HG02623 (cell line): ENCODE data around the gene STXBP1.

Source experiments
- ATAC-seq: cut with Tn5 transposase; IDR thresholded peaks from one replicate; pipeline ENCODE4 v1.9.1; 2021; ENCODE audit warnings: moderate library complexity; ENCODE audit not compliant: unreplicated experiment

Gene STXBP1

DNA sequence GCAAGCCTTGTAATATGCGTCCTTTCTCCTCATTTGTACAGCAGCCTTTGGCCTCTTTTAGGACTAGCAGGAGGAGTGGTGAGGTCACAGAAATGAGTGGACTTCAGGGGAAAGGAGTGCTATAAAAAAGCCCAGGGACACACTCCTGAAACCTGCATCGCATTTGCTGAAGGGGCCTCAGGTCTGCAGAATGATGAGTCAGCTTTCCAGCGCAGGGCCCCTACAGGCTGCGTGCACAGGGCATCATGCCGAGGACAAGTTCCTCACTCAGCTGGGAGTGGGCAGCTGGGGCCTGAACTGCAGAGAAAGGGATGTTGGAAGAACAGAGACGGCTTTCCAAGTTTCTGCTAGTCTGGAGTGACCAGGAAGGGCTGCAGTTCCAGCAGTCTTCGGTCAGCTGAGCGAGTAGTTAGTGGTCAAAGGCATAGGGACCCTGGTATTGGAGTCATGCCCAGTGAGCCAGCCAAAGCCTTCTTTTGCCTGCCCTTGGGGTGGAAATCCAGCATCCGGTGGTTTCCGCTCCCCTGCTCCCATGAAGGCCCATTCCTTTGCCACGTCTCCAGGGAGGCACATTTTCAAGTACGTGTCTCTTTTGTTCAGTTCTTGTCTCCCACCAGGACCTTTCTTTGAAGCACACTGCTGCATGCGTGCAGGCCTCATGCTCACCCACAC, 77.4 kb downstream of the STXBP1 start:
- ATAC-seq: no peak

- no peak for ATAC-seq
Observed at GRCh38 chr9:127690735-127691134, 78.7 kb downstream of the STXBP1 start.

DNA sequence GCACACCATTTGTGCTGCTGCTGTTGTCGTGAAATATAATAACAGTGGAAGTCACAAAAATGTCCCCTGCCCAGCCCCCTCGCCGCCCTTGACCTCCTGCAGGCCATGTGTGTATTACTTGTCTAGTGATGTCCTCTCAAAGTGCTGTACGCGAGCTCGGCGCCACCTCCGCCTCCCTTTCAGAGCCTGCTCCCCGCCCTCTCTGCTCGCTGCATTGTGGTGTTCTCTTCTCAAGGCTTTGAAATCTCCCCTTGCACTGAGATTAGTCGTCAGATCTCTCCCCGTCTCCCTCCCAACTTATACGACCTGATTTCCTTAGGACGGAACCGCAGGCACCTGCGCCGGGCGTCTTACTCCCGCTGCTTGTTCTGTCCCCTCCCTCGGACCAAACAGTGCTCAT, 80.0 kb downstream of the STXBP1 start:
- no peak for ATAC-seq

DNA sequence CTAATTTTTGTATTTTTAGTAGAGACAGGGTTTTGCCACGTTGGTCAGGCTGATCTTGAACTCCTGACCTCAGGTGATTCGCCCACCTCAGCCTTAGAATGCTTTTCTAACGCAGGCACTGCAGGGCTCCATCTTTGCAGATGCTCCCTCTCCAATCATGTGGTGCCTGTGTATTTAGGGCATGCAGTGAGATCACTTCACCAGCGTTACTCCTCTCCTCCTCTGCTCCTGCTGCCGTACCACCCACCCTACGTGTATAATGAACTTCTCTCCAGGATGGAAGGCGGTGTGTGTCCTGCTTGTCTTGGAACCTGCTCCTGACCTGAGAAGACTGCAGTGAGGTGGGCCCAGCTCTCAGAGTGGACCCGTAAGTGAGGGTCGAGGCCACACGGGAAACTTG, 81.1 kb downstream of the STXBP1 start:
- no peak for ATAC-seq

DNA sequence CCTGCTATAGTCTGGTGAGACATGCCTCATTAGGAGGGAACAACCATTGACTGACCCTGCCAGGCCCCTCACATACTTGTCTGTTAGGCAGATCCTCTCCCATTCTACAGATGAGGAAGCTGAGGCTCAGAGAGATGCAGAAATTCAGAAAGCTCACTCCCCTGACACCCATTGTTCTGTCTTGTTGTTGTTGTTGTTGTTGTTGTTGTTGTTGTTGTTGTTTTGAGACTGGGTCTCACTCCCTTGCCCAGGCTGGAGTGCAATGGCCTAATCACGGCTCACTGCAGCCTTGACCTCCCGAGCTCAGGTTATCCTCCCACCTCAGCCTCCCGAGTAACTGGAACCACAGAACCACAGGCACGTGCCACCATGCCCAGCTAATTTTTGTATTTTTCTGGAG, 81.6 kb downstream of the STXBP1 start:
- no peak for ATAC-seq

DNA sequence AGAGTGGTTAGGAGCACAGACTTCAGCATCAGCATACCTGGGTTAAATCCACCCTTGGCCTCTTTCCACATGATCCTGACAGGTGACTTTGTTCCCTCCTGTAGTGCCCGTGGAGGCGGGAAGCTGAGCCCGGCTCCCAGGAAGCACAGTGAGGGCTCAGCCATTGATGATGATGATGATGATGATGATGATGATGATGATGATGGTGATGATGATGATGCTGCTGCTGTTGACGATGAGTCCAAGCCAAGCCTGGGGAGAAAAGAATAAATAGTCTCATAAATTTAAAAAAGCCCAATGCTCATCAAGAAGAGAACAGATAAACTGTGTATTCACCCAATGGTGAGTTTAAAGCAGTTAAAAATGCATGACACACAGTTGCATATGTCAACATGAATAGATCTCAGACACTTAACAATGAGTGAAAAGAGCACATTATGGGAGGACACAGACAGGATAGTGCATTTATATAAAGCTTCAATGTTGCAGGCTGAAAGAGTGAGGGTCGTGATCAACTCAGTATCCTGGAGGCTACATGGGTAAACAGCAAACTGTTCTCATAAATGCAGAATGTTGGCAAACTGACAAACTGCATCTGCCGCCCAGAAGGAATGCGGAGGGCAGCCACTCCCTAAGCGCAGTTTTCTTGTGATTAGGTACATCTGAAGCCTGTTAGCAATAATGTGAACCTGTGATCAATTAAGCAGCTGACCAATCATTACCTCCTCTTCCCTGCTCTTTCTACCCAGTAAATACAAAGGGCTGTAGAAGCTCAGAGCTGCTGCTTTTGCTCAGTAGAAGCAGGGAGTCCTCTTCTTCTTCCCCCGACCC, 83.0 kb downstream of the STXBP1 start:
- no peak for ATAC-seq

DNA sequence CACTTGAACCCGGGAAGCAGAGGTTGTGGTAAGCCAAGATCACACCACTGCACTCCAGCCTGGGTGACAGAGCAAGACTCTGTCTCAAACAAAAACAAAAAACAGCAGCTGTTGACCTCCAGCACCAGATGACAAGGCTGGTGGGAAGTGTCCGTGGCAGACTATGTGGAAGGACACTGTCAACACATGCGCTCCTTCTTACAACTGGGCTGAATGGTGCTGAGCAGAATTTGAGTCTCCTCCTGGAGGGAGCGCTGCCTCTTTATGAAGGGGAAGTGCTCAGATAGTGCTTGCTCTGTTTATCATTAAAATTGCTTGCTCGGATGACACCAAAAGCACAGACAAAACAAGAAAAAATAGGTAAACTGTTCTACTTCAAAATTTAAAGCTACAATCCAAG, 85.5 kb downstream of the STXBP1 start:
- ATAC-seq: no peak

GRCh38 chr9:127698386-127698785, 86.3 kb downstream of the STXBP1 start:
- ATAC-seq: no peak

DNA sequence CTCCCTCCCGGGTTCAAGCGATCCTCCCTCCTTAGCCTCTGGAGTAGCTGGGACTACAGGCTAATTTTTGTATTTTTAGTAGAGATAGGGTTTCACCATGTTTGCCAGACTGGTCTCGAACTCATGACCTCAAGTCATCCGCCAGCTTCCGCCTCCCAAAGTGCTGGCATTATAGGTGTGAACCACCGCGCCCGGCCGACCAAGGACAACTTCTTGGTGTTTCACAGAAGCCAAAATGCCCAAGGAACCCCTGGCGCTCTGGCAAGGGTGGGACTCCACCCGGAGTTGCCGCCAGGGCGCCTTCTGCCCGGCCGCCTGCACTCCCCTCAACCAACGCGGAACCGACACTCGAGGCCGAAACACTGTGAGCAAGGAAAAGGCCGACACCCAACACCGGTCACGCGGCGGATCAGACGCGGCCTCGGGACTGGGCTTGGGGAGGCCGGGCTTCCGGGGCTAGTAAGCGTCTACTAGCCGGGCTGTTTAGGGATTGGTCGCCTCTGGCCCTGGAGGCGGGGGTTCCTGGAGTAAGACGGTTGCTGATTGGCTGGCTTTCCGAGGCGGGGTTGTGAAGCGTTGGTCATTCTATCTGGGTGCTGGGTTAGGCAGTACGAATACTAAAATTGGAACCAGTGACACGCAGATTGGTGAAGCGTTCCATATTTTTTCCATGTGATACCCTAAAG, 87.1 kb downstream of the STXBP1 start:
- ATAC-seq: peak; percentile 78

DNA sequence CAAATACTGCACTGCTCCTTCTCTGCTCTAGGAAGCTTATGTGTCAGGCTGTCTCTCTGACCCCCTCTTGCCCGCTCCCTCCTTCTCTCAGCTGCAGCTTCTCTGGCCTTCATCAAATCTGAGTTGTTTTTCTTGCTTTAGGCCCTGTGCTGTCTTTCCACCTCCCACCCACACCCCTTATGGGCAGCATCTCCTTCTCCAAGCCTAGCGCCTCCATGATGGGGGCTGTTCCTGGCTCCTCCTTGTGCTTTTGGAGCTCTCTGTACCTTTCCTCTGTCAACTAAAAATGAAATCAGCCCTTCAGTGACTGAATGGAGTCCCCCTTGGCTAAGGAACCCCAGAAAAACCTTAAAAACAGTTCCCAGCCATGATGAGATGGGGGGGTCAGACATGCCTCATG, 88.1 kb downstream of the STXBP1 start:
- ATAC-seq: no peak

- no peak for ATAC-seq
Observed at GRCh38 chr9:127700594-127701255, 88.6 kb downstream of the STXBP1 start.

DNA sequence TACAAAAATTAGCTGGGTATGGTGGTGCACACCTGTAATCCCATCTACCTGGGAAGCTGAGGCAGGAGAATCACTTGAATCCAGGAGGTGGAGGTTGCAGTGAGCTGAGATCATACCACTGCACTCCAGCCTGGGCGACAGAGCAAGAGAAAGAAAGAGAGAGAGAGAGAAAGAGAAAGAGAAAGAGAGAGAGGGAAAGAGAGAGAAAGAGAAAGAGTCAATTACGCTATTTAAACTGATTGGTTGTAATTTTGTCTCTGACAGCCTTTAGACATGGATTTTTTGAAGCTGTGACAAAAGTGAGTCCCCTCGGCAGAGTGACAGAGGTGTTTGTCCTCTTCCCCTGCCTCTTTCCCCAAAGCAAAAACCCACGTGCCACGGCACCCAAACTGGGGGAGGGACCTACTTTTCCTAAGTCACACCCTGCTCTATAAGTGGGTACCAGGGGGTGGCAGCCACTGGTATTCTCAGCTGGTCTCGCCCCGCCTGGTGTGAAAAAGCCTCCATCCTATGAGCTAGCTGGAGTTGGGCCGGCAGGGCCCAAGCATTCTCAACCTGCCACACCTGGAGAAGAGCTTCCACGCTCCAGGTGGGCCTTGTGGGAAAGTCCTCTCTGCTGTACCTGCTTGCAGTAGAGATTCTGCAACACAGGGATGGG, 91.3 kb downstream of the STXBP1 start:
- ATAC-seq: no peak

DNA sequence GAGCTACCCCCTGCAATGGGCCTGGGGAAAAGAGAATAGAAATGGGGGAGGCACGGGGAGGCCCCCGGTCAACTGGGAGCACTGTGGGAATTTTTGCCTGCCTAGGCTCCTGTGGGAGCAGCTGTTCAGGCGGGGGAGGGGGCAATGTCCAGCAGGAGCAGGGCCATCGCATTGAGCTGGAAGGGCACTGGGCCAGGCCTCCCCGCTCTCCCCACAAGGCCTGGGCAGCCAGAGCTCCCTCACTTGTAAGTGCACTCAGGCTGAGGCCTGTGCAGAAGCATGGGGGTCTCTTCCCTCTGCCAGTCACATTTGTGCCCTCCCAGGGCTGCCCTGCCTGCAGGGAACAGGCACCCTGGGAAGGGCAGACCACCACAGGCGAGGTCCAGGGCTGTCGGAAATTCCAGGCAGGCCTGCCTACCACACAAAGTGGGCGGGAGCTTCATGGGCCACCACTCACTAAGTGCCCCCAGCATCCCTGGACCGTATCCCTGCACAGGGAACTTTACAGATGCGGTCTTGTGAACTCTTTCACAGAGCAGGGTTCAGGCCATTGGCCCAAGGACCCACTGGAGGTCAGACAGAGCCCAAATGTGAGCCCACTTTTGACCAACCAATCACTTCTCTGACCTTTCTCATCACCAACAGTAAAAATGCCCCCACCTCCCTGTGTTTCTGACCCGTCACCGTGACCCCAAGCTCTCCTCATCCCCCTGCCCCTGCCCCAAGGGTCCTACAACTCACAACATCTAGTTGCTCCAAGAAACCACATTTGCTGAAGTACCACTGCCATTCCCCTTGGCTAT, 93.7 kb downstream of the STXBP1 start:
- no peak for ATAC-seq

- no peak for ATAC-seq
Observed at GRCh38 chr9:127706836-127707241, 94.8 kb downstream of the STXBP1 start, which contains the start of gene CFAP157. TSS of gene CFAP157 (plus strand) at chr9:127706988. CDS start at chr9:127707032, 44 bp downstream.

DNA sequence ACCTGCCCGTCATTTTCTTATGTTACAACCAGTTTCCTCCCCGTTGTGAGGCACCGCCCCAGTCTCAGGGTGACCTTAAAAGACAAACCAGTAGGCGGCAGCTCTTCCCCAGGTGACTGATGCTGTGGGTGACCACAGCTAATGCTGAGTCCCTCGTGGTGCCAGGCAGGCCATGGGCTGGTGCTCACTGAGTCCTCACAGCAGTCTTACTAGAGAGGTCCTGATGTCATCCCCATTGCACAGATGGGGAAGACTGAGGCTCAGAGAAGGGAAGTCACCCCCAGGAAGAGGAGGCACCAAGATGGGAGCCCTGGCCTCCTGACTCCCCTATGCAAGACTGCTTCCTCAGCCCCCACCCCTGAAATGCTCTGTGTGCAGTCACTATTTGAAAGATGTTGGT, 95.7 kb downstream of the STXBP1 start:
- no peak for ATAC-seq

GRCh38 chr9:127708952-127709587, 97.0 kb downstream of the STXBP1 start:
- no peak for ATAC-seq

DNA sequence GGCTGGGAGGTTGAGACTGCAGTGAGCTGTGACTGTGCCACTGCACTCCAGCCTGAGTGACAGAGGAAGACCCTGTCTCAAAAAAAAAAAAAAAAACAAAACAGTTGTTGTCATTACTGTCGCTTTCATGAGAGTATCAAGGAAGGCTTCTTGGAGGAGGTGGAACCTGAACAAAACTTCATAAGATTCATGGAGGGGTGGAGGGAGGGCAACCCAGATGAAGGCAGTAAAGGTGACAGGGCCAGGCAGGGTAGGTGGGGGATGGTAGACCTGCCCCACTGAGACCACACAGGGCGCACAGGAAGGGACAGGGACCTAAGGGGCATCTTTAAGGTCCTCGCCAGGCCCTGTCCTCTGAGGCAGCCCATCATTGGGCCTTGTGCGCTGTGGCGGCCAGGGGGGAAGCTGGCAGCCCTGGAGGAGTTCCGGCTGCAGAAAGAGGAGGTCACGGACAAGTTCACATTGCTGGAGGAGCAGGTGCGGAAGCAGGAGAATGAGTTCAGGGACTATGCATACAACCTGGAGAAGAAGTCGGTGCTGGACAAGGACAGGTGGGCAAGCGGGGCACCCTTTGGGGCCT, 98.2 kb downstream of the STXBP1 start:
- no peak for ATAC-seq

GRCh38 chr9:127711226-127711701, 99.2 kb downstream of the STXBP1 start:
- ATAC-seq: no peak

DNA sequence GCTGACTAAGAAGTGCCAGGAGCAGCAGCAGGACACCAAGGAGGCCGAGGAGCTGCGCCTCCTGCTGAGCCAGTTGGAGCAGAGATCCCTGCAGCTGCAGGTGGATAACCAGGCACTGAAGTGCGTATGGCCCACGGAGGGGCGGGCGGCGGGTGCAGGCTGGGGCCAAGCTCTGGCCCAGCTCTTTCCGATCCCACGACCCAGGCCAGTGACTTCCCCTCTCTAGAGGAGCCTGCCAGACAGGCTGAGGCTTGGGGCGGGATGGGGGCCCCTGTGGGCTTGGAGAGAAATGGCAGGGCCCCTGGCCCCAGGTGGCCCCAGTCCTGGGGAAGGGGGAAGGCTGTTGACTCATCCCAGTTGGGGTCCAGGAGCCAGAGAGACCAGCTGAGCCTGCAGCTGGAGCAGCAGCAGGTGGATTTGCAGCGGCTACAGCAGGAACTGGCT, 99.8 kb downstream of the STXBP1 start:
- no peak for ATAC-seq
